ENCODE results near the gene TRPM8.

Gene TRPM8

DNA sequence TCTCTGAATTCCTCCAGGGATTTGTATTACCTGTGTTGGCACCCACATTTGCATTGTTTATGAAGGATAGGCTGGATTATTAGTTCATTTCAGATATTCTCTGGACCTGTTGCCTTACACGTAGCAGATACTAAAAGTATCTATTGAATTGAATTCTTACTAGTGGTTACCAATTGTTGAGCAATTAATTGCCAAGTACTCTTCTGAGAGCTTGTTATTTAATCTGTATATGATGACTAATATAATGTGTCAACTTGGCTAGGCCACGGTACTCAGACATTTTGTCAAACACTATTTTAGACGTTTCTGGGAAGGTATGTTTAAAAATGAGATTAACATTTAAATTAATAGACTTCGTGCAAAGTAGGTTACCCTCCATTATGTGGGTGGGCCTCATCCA, 130.9 kb downstream of the TRPM8 start:
- DNase-seq (ENCODE audit: low read depth): no peak

GRCh38 chr2:234050455-234051135, 133.4 kb downstream of the TRPM8 start, which contains the start of gene SPP2:
Gene SPP2 (plus strand): TSS chr2:234050702. CDS start chr2:234050787, 85 bp downstream.
- DNase-seq (ENCODE audit: low read depth): no peak

DNA sequence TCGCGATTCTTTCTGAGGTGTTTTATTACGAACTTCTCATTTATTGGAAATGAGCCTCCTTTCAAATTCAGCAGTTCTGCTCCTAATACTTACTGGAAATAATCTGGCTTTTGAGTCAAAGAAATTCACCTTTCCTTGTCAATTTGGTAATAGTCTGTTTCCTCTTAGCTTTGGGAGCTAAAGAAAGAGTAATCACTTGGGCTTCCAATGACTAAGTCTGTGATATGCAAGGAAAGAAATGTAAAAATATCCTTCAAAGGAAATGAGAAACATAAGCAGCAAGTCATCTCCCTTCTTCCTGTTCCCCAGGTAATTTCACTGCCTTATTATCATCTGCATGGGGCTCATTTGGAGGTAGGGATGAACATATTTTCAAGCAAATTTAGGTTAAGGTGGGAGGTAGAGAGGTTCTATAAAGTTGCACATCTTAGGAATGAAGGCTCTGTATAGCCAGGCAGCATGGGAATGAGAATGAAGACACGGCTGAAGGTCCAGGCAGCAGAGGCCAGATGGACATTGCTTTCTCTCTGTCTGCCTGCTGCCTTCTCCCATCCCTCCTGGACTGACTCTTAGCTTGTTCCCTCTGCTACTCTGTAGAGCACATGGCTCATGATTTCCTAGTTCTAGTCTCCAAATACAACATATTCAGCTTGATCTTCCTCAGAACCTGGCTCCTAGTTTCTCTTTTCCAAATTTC, 134.3 kb downstream of the TRPM8 start:
- no peak for DNase-seq (ENCODE audit: low read depth)

DNA sequence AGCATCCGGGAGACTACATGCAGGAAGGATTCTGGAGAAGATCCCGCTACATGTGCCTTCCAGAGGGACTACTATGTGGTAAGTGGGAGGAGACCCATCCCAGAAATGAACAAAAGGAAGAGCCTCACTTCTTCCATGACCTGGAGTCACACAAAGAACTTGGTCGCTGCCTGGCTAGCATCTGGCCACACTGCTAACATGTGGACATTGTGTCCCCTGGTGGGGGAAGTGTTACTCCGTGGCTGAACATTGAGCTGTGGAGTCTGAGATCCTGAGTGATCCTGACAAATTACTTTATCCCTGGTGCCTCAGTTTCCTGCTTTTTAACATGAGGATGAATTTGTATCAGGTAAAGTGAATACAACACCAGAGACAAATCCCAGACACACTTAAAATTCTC, 141.7 kb downstream of the TRPM8 start:
- no peak for DNase-seq (ENCODE audit: low read depth)

DNA sequence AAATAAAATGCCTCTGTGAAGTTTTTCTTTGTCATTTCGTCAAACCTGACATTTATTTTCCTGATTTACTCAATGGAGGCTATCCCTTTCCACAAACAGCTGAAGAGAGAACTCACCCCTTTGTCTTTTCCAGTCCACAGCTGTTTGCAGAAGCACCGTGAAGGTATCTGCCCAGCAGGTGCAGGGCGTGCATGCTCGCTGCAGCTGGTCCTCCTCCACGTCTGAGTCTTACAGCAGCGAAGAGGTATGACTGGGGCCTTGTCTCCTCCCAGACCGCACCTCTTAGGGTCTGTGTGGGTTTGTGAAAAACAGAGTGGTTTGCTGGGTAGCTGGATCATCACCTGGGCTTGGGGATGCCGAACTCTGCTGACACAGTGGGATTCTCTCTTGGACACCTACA, 143.1 kb downstream of the TRPM8 start:
- DNase-seq (ENCODE audit: low read depth): no peak

DNA sequence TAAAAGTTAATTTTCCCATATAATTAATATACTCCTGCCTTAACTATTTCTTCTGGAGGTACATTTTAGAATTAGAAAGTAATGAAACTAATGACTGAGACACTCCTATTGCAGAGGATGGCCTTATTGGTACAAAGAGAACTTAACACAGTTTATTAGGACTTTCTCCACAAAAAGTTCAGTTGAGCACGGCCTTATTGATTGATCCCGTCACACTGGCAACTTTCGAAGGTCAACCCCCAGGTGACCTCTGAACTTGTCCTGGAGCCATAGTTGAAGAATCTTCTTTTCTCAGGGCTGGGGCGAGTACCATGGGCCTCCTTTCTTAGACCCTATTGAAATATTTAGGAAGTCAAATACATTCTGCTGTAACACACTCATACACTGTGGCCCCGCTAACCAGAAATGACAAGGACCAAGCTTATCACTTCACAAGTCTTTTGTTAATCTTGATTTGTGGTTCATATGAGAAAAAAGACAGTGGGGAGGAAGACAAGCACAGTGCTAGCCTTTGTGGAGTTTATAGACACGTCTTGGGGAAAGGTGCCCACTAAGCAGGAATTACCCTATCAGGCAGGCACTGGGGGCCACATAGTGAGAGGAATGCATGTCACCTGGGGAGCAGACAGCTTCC, 144.6 kb downstream of the TRPM8 start:
- no peak for DNase-seq (ENCODE audit: low read depth)

GRCh38 chr2:234066587-234066986, 149.4 kb downstream of the TRPM8 start:
- no peak for DNase-seq (ENCODE audit: low read depth)

All from CMK (cell line).